Lung (tissue), 12 donors: ENCODE data around the gene APOBEC3A. TPM values are rescaled to one million over a fixed set of nuclear protein-coding genes. Genes with fewer than 3 reads are reported as not detected.
A peak's percentile ranks its signal among the peaks of the same experiment; 100 is the strongest.

Experiments used
- ATAC-seq: fragments of 200-7000 bp; cut with Tn5 transposase; one replicate; pipeline ENCODE4 v1.9.1; 2020; ENCODE audit warnings: moderate number of reproducible peaks; ENCODE audit not compliant: insufficient read depth, low FRiP score
- DNase-seq, 3 donors: peaks; one replicate each; pipeline ENCODE4 v3.0.0-alpha.2; 2013 to 2017
- H3K27ac ChIP-seq, 2 donors: one replicate each; pipeline ENCODE4 v1.5.1; 2013; ENCODE audit warnings: mild to moderate bottlenecking in 2 of 2, moderate library complexity in 2 of 2, control low read depth in 1 of 2, inconsistent platforms in 1 of 2, low read depth in 1 of 2, low read length in 1 of 2
- H3K27me3 ChIP-seq, 3 donors: one replicate each; pipeline ENCODE4 v1.5.1; 2013; ENCODE audit warnings: low read length in 2 of 3; ENCODE audit not compliant: control insufficient read depth in 3 of 3, insufficient read depth in 3 of 3
- H3K36me3 ChIP-seq, 4 donors: one replicate each; pipeline ENCODE4 v1.5.1; 2013; ENCODE audit warnings: low read length in 4 of 4, mild to moderate bottlenecking in 1 of 4, moderate library complexity in 1 of 4; ENCODE audit not compliant: control insufficient read depth in 4 of 4, insufficient read depth in 4 of 4
- H3K4me1 ChIP-seq, 5 donors: one replicate each; pipeline ENCODE4 v1.5.1; 2013; ENCODE audit warnings: low read length in 5 of 5, mild to moderate bottlenecking in 2 of 5, moderate library complexity in 1 of 5; ENCODE audit not compliant: control insufficient read depth in 5 of 5, insufficient read depth in 5 of 5
- H3K4me3 ChIP-seq: one replicate; pipeline ENCODE4 v1.5.1; 2013; ENCODE audit warnings: mild to moderate bottlenecking, control low read depth, moderate library complexity
- H3K9ac ChIP-seq, 2 donors: one replicate each; pipeline ENCODE4 v1.5.1; 2013; ENCODE audit warnings: low read length in 2 of 2, control low read depth in 1 of 2; ENCODE audit not compliant: insufficient read depth in 1 of 2
- H3K9me3 ChIP-seq, 4 donors: one replicate each; pipeline ENCODE4 v1.5.1; 2013; ENCODE audit warnings: low read length in 3 of 4, mild to moderate bottlenecking in 1 of 4, moderate library complexity in 1 of 4; ENCODE audit not compliant: control insufficient read depth in 4 of 4, insufficient read depth in 3 of 4
- CTCF ChIP-seq: IDR thresholded peaks from 2 replicates; pipeline ENCODE4 v1.5.1; 2012; ENCODE audit warnings: mild to moderate bottlenecking; ENCODE audit errors: control extremely low read depth, extremely low read depth
- WGBS, 2 donors: extraction: QIAGEN DNeasy Blood & Tissue Kit; methylation state at CpG; one replicate each; pipeline ENCODE4 v1.1.7; 2013; 5-methylcytosine and 5-hydroxymethylcytosine counted together
- polyA plus RNA-seq, 2 donors: library from polyadenylated mRNA; stranded (reverse); fragments of 200-250 nt; gene quantifications; one replicate each; pipeline ENCODE4 v1.2.1, GENCODE V29; 2013
- total RNA-seq, 2 donors: library from RNA; depleted of rRNA in 1 of 2; stranded (reverse); fragments of >200 nt in 1 of 2; gene quantifications; one replicate each; pipeline ENCODE4 v1.2.1, GENCODE V29; 2014 to 2021
- donor health status: control.
- donor health status: control.
- donor health status: Bipolar disorder and iron deficiency.
- donor health status: healthy.
- donor health status: DM: yes; HTN: yes; CAD: no.

The APOBEC3A gene
- total and polyA plus RNA-seq, 4 donors, result 1.1 to 68.3 (median 9.1) TPM

- ATAC-seq, result peak; percentile 63
- DNase-seq, result peak; percentile 74 to 79 (median 77)
- Histone ChIP-seq H3K4me1 (peaks cover 3 to 75% (median 17%) of the 10 kb centered on the region in 5 donors), H3K4me3 (no peak overlapping the region), H3K27ac (peak overlapping the region; percentile 79 to 82), H3K9ac (peak overlapping the region in 1 of 2 donors; percentile 75), H3K36me3 (no peaks in the 10 kb centered on the region), H3K9me3 (no peaks in the 10 kb centered on the region), H3K27me3 (no peaks in the 10 kb centered on the region)
- TF ChIP-seq CTCF, result no peak
- WGBS, 2 donors, result 34 to 62% methylated on average over 10 of the region's 10 CpGs
These were observed 33.7 kb upstream of the APOBEC3A start for GRCh38 chr22:38923463-38924346.

GRCh38 chr22:38924347-38924952 lies 33.0 kb upstream of the APOBEC3A start:
- peaks cover 3 to 68% (median 17%) of the 10 kb centered on the region in 5 donors for H3K4me1 ChIP-seq
- H3K36me3 ChIP-seq, result no peaks in the 10 kb centered on the region
- WGBS, 2 donors, result 18 to 26% methylated on average over 9 of the region's 9 CpGs
- H3K9me3 ChIP-seq, result no peaks in the 10 kb centered on the region
- H3K9ac ChIP-seq, result peak overlapping the region in 1 of 2 donors; percentile 75
- no peaks in the 10 kb centered on the region for H3K27me3 ChIP-seq
- DNase-seq (peak; percentile 96 to 100 (median 99)), ATAC-seq (peak; percentile 55)
- TF ChIP-seq CTCF, result no peak
- H3K4me3 ChIP-seq, result no peak overlapping the region
- H3K27ac ChIP-seq, result peak overlapping the region; percentile 79 to 82

GRCh38 chr22:38925571-38926041 lies 31.8 kb upstream of the APOBEC3A start:
- no peak for TF ChIP-seq CTCF
- H3K36me3 ChIP-seq, result no peaks in the 10 kb centered on the region
- H3K27me3 ChIP-seq, result no peaks in the 10 kb centered on the region
- H3K27ac ChIP-seq, result no peak overlapping the region
- ATAC-seq, result no peak
- peaks cover 3 to 56% (median 17%) of the 10 kb centered on the region in 5 donors for H3K4me1 ChIP-seq
- 83 to 90% methylated on average over 7 of the region's 7 CpGs for WGBS, 2 donors
- H3K9me3 ChIP-seq, result no peaks in the 10 kb centered on the region
- H3K4me3 ChIP-seq, result no peak overlapping the region
- no peak overlapping the region for H3K9ac ChIP-seq
- DNase-seq, result no peak
